Measurements from ENCODE around the gene HS3ST3A1. TPM values are rescaled to one million over a fixed set of nuclear protein-coding genes. Genes with fewer than 3 reads are reported as not detected.

The HS3ST3A1 gene
- polyA plus RNA-seq: 1 to 10 TPM; 1.8 to 2.1 (median 1.8) TPM

DNA sequence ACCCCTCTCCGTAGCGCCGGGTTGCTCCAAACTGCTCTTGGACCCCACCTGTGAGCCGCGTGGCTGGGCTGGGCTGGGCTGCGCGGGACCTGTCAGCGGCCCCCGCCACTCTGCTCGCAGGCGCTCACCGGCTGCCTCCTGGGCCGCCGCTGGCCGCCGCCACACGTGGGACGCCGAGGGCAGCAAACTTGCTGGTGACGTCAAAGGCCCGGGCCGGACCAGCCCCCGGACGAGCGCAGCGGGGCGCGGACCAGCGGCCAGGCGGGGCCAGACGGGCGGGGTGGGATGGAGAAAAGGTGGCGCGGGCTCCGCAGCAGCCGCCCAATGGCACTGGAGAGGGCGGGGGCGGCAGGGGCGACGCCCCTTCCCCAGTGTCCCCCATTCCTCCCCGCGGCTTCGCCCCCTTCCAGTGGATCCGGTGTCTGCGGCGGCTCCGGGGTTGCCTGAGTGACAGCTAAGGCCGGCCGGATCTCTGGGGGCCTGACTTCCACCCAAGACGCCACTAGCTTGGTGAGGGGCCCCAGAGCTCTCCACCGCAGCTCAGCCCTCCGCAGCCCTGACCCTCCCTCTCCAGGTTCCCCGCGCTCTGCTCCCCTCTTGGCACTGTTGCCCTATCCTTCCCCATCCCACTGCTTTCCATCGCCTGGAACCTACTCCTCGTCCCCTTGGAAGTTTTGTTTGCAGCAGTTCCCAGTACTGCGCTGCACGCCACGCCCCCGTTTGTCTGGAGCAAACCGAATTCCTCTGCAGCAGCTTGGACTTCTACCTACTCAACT lies at the start of gene HS3ST3A1:
Gene HS3ST3A1, minus strand, starts transcription at position 154 of the 776 bp plus-strand sequence. CDS start 800 bp downstream, outside the sequence.
- peak in 1 of 3 donors; percentile 2 for DNase-seq
- H3K4me3 Mint-ChIP-seq: peak within 1 kb of the TSS; percentile 14 to 62 (median 47)
- H3K27ac Mint-ChIP-seq: no peak within 1 kb of the TSS
- peaks cover 14 to 21% (median 19%) of the 10 kb centered on the region in 3 donors for H3K27me3 Mint-ChIP-seq (ENCODE audit: low read depth in 3 of 3)
- H3K4me1 Mint-ChIP-seq: peaks cover 6 to 7% of the 10 kb centered on the region in 2 donors
- peaks cover 0 to 2% (median 0%) of the 10 kb centered on the region in 6 donors for H3K9me3 Mint-ChIP-seq
- peaks cover 0 to 9% (median 0%) of the 10 kb centered on the region in 3 donors for H3K36me3 Mint-ChIP-seq

DNA sequence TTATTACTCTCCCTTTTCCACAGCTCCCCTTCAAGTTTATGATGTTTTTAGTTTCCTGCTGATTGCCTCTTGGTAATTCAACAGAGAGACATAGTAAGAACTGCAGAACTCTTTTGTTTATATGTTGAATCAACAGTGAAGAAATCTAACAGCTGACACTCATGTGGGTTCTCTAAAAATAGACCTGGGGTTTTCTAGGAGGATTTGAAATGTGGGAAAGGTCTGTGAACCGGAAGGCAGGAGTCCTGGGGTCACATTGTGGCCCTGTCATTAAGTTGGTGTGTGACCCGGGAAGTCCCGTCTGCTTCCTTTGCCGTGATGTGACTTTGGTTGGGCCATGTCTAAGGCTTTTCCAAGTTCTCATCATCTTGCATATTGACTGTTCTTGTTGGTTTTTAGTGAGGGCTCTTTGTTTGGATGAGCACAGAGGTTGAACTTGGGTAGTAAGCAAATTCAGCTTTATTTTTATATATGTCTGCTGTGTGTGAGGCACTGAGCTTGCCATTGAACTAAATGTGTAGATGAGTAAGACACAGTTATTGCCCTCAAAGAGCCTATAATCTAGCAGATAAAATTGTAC lies 48.5 kb upstream of the HS3ST3A1 start:
- no peaks in the 10 kb centered on the region for H3K4me1 Mint-ChIP-seq
- peaks cover 3 to 5% (median 3%) of the 10 kb centered on the region in 3 donors for H3K27me3 Mint-ChIP-seq (ENCODE audit: low read depth in 3 of 3)
- H3K36me3 Mint-ChIP-seq: no peaks in the 10 kb centered on the region
- H3K9me3 Mint-ChIP-seq: no peaks in the 10 kb centered on the region
- no peak for DNase-seq
- H3K27ac Mint-ChIP-seq: no peak overlapping the region
- H3K4me3 Mint-ChIP-seq: no peak overlapping the region

DNA sequence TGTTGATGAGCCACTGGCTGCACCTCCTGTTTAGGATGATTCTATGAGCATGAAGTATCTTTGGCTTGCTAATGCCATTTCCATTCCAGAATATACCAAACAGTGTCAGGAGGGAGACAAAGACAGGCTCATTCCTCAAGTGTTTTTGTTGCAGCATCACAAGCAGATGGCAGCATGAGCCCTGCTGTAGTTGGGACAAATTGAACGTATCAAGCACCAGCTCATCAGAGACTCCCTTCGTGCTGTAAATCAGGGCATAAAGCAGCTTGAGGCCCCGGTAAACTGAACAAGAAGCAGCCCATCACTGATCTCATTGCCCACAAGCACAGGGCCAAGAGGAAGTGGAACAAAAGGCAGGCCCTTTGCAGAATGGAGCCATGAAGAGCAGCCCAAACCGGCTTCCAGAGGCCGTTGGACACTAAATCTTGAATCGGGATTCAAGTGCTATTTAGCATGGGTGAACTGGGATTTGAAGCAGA lies 45.9 kb upstream of the HS3ST3A1 start:
- Mint-ChIP-seq H3K27ac (no peak overlapping the region), H3K36me3 (no peaks in the 10 kb centered on the region), H3K9me3 (no peaks in the 10 kb centered on the region), H3K27me3 (ENCODE audit: low read depth in 3 of 3) (peaks cover 3 to 10% (median 5%) of the 10 kb centered on the region in 3 donors), H3K4me3 (no peak overlapping the region), H3K4me1 (no peaks in the 10 kb centered on the region)
- DNase-seq: no peak

GRCh38 chr17:13646969-13647542 lies 45.3 kb upstream of the HS3ST3A1 start:
- no peak overlapping the region for H3K27ac Mint-ChIP-seq
- no peaks in the 10 kb centered on the region for H3K36me3 Mint-ChIP-seq
- H3K4me1 Mint-ChIP-seq: no peaks in the 10 kb centered on the region
- no peaks in the 10 kb centered on the region for H3K9me3 Mint-ChIP-seq
- DNase-seq: no peak
- H3K4me3 Mint-ChIP-seq: no peak overlapping the region
- H3K27me3 Mint-ChIP-seq (ENCODE audit: low read depth in 3 of 3): peaks cover 3 to 14% (median 5%) of the 10 kb centered on the region in 3 donors

GRCh38 chr17:13646411-13646810 lies 44.7 kb upstream of the HS3ST3A1 start:
- no peaks in the 10 kb centered on the region for H3K9me3 Mint-ChIP-seq

GRCh38 chr17:13643180-13643579 lies 41.5 kb upstream of the HS3ST3A1 start:
- H3K27ac Mint-ChIP-seq: no peak overlapping the region
- H3K4me3 Mint-ChIP-seq: no peak overlapping the region
- peaks cover 2 to 10% (median 5%) of the 10 kb centered on the region in 3 donors for H3K27me3 Mint-ChIP-seq (ENCODE audit: low read depth in 3 of 3)
- H3K4me1 Mint-ChIP-seq: no peaks in the 10 kb centered on the region
- H3K9me3 Mint-ChIP-seq: no peaks in the 10 kb centered on the region
- no peaks in the 10 kb centered on the region for H3K36me3 Mint-ChIP-seq
- no peak for DNase-seq

More at GRCh38 chr17:13646411-13646810, 44.7 kb upstream of the HS3ST3A1 start:
- Mint-ChIP-seq H3K36me3 (no peaks in the 10 kb centered on the region), H3K27me3 (ENCODE audit: low read depth in 3 of 3) (peaks cover 3 to 15% (median 6%) of the 10 kb centered on the region in 3 donors), H3K4me1 (no peaks in the 10 kb centered on the region), H3K27ac (no peak overlapping the region), H3K4me3 (no peak overlapping the region)
- DNase-seq: no peak

DNA sequence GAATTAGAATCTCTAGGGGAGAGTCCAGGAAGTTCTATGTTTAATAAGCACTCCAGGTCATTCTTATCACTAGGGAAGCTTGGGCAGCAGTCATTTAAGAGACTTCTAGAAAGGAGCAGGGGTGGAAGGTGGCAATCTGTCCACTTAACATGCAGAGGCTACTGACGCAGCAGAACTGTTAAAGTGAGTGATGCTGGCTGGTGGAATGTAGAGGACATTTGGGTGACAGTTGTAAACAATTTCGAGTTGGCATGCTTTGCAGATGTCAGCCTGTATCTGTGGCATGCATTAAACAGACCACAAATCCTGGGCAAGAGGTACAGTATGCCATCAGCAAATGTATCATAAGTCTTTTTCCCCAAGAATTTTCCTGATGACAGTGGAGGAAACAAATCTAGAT lies 40.5 kb upstream of the HS3ST3A1 start:
- Mint-ChIP-seq H3K4me3 (no peak overlapping the region), H3K27me3 (ENCODE audit: low read depth in 3 of 3) (peaks cover 0 to 13% (median 5%) of the 10 kb centered on the region in 3 donors), H3K9me3 (no peaks in the 10 kb centered on the region), H3K36me3 (no peaks in the 10 kb centered on the region), H3K4me1 (no peaks in the 10 kb centered on the region), H3K27ac (no peak overlapping the region)
- DNase-seq: no peak

DNA sequence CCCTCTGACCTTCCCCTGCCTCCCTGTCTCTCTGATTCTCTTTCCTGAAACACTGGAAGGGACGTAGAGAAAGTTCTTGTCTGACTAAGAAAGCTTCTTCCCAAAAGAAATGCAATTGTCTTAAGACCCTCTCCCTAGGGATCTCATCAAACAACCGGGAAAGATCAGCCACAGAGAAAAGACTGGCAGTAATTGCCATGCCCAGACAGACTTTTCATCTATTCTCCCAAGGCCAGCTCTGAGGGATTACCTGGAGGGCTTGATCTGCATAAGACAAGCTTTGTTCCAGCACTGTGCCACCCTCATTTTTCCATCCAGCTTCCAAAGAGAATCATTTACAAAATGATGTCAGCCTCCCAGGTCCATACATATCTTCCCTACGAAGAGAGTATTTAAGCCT lies 38.8 kb upstream of the HS3ST3A1 start:
- Mint-ChIP-seq H3K4me1 (no peaks in the 10 kb centered on the region), H3K9me3 (no peaks in the 10 kb centered on the region), H3K27me3 (ENCODE audit: low read depth in 3 of 3) (peaks cover 0 to 16% (median 5%) of the 10 kb centered on the region in 3 donors), H3K27ac (no peak overlapping the region), H3K36me3 (no peaks in the 10 kb centered on the region), H3K4me3 (no peak overlapping the region)
- DNase-seq: no peak

- peaks cover 0 to 3% (median 0%) of the 10 kb centered on the region in 6 donors for H3K9me3 Mint-ChIP-seq
- no peaks in the 10 kb centered on the region for H3K36me3 Mint-ChIP-seq
- H3K27ac Mint-ChIP-seq: no peak overlapping the region
- no peak overlapping the region for H3K4me3 Mint-ChIP-seq
- peaks cover 0 to 20% (median 4%) of the 10 kb centered on the region in 3 donors for H3K27me3 Mint-ChIP-seq (ENCODE audit: low read depth in 3 of 3)
- no peak for DNase-seq
- no peaks in the 10 kb centered on the region for H3K4me1 Mint-ChIP-seq
Measured at GRCh38 chr17:13638855-13639458, 37.2 kb upstream of the HS3ST3A1 start.

- DNase-seq: no peak
- Mint-ChIP-seq H3K27me3 (ENCODE audit: low read depth in 3 of 3) (peaks cover 0 to 10% (median 8%) of the 10 kb centered on the region in 3 donors), H3K9me3 (peaks cover 0 to 3% (median 0%) of the 10 kb centered on the region in 6 donors), H3K36me3 (no peaks in the 10 kb centered on the region), H3K4me3 (no peak overlapping the region), H3K4me1 (no peaks in the 10 kb centered on the region), H3K27ac (no peak overlapping the region)
Measured at GRCh38 chr17:13636951-13637350, 35.2 kb upstream of the HS3ST3A1 start.

- H3K4me3 Mint-ChIP-seq: no peak overlapping the region
- H3K27ac Mint-ChIP-seq: no peak overlapping the region
- no peaks in the 10 kb centered on the region for H3K4me1 Mint-ChIP-seq
- peaks cover 0 to 3% (median 0%) of the 10 kb centered on the region in 6 donors for H3K9me3 Mint-ChIP-seq
- H3K27me3 Mint-ChIP-seq (ENCODE audit: low read depth in 3 of 3): peaks cover 0 to 10% (median 5%) of the 10 kb centered on the region in 3 donors
- H3K36me3 Mint-ChIP-seq: no peaks in the 10 kb centered on the region
- DNase-seq: no peak
Measured at GRCh38 chr17:13635951-13636350, 34.2 kb upstream of the HS3ST3A1 start.

DNA sequence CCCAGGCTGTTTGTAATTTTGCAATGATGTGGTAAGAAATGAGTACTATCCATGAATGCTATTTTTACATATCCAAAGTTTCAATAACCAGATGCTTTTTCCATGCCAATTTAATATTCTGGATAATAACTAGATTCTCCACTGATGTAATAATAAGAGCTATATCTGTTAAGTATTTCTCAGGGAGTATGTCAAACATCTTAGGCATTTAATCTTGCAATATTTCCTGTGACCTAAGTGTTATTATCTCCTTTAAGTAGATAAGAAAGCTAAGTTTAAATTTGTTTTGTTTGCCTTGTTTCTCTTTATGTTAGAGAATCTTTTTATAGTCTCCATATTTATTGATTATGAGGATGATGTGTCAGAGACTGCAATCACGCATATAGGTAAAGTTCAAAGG lies 32.3 kb upstream of the HS3ST3A1 start:
- Mint-ChIP-seq H3K36me3 (no peaks in the 10 kb centered on the region), H3K9me3 (peaks cover 0 to 3% (median 0%) of the 10 kb centered on the region in 6 donors), H3K27ac (no peak overlapping the region), H3K4me1 (no peaks in the 10 kb centered on the region), H3K27me3 (ENCODE audit: low read depth in 3 of 3) (peaks cover 0 to 10% (median 7%) of the 10 kb centered on the region in 3 donors), H3K4me3 (no peak overlapping the region)
- no peak for DNase-seq

DNA sequence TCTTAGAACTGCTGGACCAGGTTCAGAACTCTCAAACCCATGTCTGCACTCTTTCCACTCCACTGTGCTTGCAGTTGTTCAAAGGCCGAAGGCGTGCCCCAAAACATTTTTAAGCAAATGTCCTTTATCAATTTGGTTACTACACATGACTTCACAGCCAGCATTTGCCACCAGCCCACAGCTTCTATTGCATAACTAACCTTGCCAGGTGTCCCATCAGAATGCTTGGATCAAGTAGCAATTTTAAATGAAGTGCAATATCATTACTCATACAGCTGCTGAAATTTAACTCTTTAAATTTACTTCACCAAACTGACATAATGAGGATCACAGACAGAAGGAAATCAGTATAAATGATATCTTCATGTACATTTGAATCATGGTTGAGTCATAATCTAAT lies 29.8 kb upstream of the HS3ST3A1 start:
- Mint-ChIP-seq H3K27ac (no peak overlapping the region), H3K27me3 (ENCODE audit: low read depth in 3 of 3) (peaks cover 0 to 9% (median 7%) of the 10 kb centered on the region in 3 donors), H3K4me3 (no peak overlapping the region), H3K9me3 (peaks cover 0 to 3% (median 0%) of the 10 kb centered on the region in 6 donors), H3K36me3 (no peaks in the 10 kb centered on the region), H3K4me1 (no peaks in the 10 kb centered on the region)
- no peak for DNase-seq

Measured in immature natural killer cell (primary cell).